WTC11 (cell line): ENCODE data around the gene ARMC6. TPM values are rescaled to one million over a fixed set of nuclear protein-coding genes. Genes with fewer than 3 reads are reported as not detected.
"Not testable (repeated sequence)": the region's sequence is repeated elsewhere in the genome, so short reads cannot be mapped to it uniquely, and the experiment has no call there.

Experiments
- ATAC-seq: fragments of 200-7000 bp; cut with Tn5 transposase; 2 replicates; pipeline ENCODE4 v1.10.0; 2021; ENCODE audit warnings: mild to moderate bottlenecking, moderate library complexity
- CTCF ChIA-PET: fragments of 300-600 bp; sonication (Branson Sonifier 250); formaldehyde crosslinking; loops from one replicate; lab custom pipeline; 2021; ENCODE audit warnings: antibody characterized with exemption; lab: Charles Lee
- POLR2A ChIA-PET: fragments of 350-600 bp; sonication (Branson Sonifier 250); formaldehyde crosslinking; loops from one replicate; lab custom pipeline; 2021; ENCODE audit warnings: antibody characterized with exemption; lab: Charles Lee
- DNase-seq: peaks from one replicate; pipeline ENCODE4 v3.0.0; 2021; ENCODE audit warnings: low spot score
- H3K27ac Mint-ChIP-seq: 2 replicates; pipeline ENCODE4 v1.8.0; 2021; ENCODE audit warnings: mixed read lengths
- H3K27me3 Mint-ChIP-seq: 2 replicates; pipeline ENCODE4 v1.8.0; 2021; ENCODE audit warnings: low read depth, mild to moderate bottlenecking, moderate library complexity, mixed read lengths
- H3K36me3 Mint-ChIP-seq: 2 replicates; pipeline ENCODE4 v1.8.0; 2021; ENCODE audit warnings: mixed read lengths
- H3K4me1 Mint-ChIP-seq: 2 replicates; pipeline ENCODE4 v1.8.0; 2022; ENCODE audit warnings: mixed read lengths
- H3K4me3 Mint-ChIP-seq: 2 replicates; pipeline ENCODE4 v1.8.0; 2021; ENCODE audit warnings: mild to moderate bottlenecking, moderate library complexity, mixed read lengths
- H3K9me3 Mint-ChIP-seq: 2 replicates; pipeline ENCODE4 v1.8.0; 2021; ENCODE audit warnings: mixed read lengths
- ELF4 ChIP-seq: sonication (generic); formaldehyde crosslinking; IDR thresholded peaks from 2 replicates; pipeline ENCODE4 v1.8.1; 2022; ENCODE audit warnings: low read depth, mild to moderate bottlenecking, moderate library complexity, missing genetic modification reagents
- MYBL2 ChIP-seq: sonication (generic); formaldehyde crosslinking; IDR thresholded peaks from 2 replicates; pipeline ENCODE4 v1.8.1; 2023; ENCODE audit warnings: mild to moderate bottlenecking, moderate library complexity, missing genetic modification reagents
- NR1H2 ChIP-seq: sonication (generic); formaldehyde crosslinking; IDR thresholded peaks from 2 replicates; pipeline ENCODE4 v1.9.0; 2021; ENCODE audit warnings: mild to moderate bottlenecking, moderate library complexity, missing genetic modification reagents
- NR2C2 ChIP-seq: sonication (generic); formaldehyde crosslinking; IDR thresholded peaks from 2 replicates; pipeline ENCODE4 v1.8.0; 2022; ENCODE audit warnings: mild to moderate bottlenecking, missing genetic modification reagents
- SMAD4 ChIP-seq: sonication (generic); formaldehyde crosslinking; IDR thresholded peaks from 2 replicates; pipeline ENCODE4 v1.8.0; 2022; ENCODE audit warnings: mild to moderate bottlenecking, missing genetic modification reagents
- TEAD4 ChIP-seq: sonication (generic); formaldehyde crosslinking; IDR thresholded peaks from 2 replicates; pipeline ENCODE4 v1.8.0; 2022; ENCODE audit warnings: mild to moderate bottlenecking, missing genetic modification reagents
- ZNF121 ChIP-seq: sonication (generic); formaldehyde crosslinking; IDR thresholded peaks from 2 replicates; pipeline ENCODE4 v1.8.0; 2023; ENCODE audit warnings: missing genetic modification reagents
- ZNF317 ChIP-seq: sonication (generic); formaldehyde crosslinking; IDR thresholded peaks from 2 replicates; pipeline ENCODE4 v1.8.1; 2023; ENCODE audit warnings: low read depth, mild to moderate bottlenecking, moderate library complexity, missing genetic modification reagents, borderline replicate concordance
- total RNA-seq: library from RNA; stranded (reverse); gene quantifications from 3 replicates; pipeline ENCODE4 v1.2.3, GENCODE V29; 2021
- TF ChIP-seq, protein P1 (sequence below): fragments of 250-450 bp; sonication (Bioruptor Pico); IDR thresholded peaks from 2 replicates; pipeline ENCODE4 v1.9.0; 2021; ENCODE audit warnings: mild to moderate bottlenecking
- TF ChIP-seq, protein P2 (sequence below): sonication (generic); formaldehyde crosslinking; IDR thresholded peaks from 2 replicates; pipeline ENCODE4 v1.8.0; 2022; ENCODE audit warnings: mild to moderate bottlenecking, missing genetic modification reagents
- TF ChIP-seq, protein P3 (sequence below): sonication (generic); formaldehyde crosslinking; conservative IDR thresholded peaks from 2 replicates; pipeline ENCODE4 v1.8.1; 2022; ENCODE audit warnings: mild to moderate bottlenecking, missing genetic modification reagents
- TF ChIP-seq, protein P4 (sequence below): sonication (generic); formaldehyde crosslinking; IDR thresholded peaks from 2 replicates; pipeline ENCODE4 v1.8.0; 2022; ENCODE audit warnings: mild to moderate bottlenecking, missing genetic modification reagents
- TF ChIP-seq, protein P5 (sequence below): fragments of 250-450 bp; sonication (Bioruptor Pico); conservative IDR thresholded peaks from 2 replicates; pipeline ENCODE4 v1.9.0; 2021; ENCODE audit warnings: mild to moderate bottlenecking
- TF ChIP-seq, protein P6 (sequence below): sonication (generic); formaldehyde crosslinking; IDR thresholded peaks from 2 replicates; pipeline ENCODE4 v1.8.1; 2023; ENCODE audit warnings: mild to moderate bottlenecking, missing genetic modification reagents, moderate library complexity
- TF ChIP-seq, protein P7 (sequence below): sonication (generic); formaldehyde crosslinking; IDR thresholded peaks from 2 replicates; pipeline ENCODE4 v1.8.1; 2023; ENCODE audit warnings: mild to moderate bottlenecking, missing genetic modification reagents, moderate library complexity

The ARMC6 gene
- total RNA-seq, 1 experiment from 2014 or later, result 58.8 TPM

DNA sequence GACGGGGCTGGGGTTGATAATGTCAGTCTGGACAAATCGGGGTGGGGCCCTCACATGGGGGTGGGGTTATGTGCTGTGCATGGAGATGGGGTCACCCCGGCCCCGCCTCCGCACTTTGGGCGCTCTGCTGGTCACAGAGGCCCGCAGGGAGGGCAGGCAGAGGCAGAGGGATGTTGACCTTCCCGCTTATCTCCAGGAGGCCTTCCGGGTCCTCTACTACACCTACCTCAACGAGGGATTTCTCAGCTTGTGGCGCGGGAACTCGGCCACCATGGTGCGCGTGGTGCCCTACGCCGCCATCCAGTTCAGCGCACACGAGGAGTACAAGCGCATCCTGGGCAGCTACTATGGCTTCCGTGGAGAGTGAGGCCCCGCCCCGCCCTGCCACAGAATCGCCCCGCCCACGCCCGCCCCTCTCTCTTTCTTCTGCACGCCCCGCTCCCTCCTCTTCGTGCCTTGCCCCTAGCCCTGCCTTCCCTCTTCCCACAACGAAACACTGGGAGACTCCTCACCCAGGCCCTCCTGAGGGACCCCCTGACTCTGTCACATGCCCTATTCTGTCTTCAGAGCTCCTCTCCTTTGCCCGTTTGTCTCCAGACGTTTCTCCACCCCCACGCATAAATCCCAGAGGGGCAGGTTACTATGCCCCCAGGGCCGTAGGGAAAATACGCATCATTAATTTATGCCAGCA lies 72.1 kb downstream of the ARMC6 start (continued):
- TF ChIP-seq, protein P1, sequence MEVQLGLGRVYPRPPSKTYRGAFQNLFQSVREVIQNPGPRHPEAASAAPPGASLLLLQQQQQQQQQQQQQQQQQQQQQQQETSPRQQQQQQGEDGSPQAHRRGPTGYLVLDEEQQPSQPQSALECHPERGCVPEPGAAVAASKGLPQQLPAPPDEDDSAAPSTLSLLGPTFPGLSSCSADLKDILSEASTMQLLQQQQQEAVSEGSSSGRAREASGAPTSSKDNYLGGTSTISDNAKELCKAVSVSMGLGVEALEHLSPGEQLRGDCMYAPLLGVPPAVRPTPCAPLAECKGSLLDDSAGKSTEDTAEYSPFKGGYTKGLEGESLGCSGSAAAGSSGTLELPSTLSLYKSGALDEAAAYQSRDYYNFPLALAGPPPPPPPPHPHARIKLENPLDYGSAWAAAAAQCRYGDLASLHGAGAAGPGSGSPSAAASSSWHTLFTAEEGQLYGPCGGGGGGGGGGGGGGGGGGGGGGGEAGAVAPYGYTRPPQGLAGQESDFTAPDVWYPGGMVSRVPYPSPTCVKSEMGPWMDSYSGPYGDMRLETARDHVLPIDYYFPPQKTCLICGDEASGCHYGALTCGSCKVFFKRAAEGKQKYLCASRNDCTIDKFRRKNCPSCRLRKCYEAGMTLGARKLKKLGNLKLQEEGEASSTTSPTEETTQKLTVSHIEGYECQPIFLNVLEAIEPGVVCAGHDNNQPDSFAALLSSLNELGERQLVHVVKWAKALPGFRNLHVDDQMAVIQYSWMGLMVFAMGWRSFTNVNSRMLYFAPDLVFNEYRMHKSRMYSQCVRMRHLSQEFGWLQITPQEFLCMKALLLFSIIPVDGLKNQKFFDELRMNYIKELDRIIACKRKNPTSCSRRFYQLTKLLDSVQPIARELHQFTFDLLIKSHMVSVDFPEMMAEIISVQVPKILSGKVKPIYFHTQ (CRISPR knock-in tag), result no peak
- TF ChIP-seq NR2C2 (CRISPR knock-in tag), result no peak
- TF ChIP-seq, protein P2, sequence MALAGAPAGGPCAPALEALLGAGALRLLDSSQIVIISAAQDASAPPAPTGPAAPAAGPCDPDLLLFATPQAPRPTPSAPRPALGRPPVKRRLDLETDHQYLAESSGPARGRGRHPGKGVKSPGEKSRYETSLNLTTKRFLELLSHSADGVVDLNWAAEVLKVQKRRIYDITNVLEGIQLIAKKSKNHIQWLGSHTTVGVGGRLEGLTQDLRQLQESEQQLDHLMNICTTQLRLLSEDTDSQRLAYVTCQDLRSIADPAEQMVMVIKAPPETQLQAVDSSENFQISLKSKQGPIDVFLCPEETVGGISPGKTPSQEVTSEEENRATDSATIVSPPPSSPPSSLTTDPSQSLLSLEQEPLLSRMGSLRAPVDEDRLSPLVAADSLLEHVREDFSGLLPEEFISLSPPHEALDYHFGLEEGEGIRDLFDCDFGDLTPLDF (CRISPR knock-in tag), result no peak

DNA sequence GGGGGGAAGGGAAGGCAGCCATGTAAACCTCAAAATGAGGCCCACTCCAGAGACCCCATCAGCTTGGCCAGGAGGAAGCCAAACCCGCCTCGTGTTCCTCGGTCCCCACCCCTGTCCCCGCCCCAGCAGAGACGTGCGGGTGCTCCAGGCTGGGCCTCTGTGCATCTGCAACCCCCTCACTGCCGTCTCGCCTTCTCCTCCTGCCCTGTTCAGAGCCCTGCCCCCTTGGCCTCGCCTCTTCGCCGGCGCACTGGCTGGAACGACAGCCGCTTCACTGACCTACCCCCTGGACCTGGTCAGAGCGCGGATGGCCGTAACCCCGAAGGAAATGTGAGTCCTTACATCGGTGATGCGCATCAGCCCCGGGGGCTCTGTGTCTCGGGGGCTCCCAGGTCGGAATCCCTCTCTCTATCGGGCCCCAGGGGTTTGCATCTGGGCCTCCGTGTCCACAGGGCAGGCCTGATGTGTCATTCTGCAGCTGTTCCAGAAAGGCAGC lies 72.7 kb downstream of the ARMC6 start:
- H3K9me3 Mint-ChIP-seq, result no peaks in the 10 kb centered on the region
- ATAC-seq (peak; percentile 43), DNase-seq (peak; percentile 72)
- H3K36me3 Mint-ChIP-seq, result no peaks in the 10 kb centered on the region
- H3K4me3 Mint-ChIP-seq, result peak overlapping the region; percentile 83
- peaks cover 21% of the 10 kb centered on the region for H3K27me3 Mint-ChIP-seq
- peaks cover 25% of the 10 kb centered on the region for H3K4me1 Mint-ChIP-seq
- no peak for TF ChIP-seq NR1H2 (CRISPR knock-in tag)
- TF ChIP-seq, protein P3, sequence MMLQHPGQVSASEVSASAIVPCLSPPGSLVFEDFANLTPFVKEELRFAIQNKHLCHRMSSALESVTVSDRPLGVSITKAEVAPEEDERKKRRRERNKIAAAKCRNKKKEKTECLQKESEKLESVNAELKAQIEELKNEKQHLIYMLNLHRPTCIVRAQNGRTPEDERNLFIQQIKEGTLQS (CRISPR knock-in tag), result no peak
- TF ChIP-seq, protein P4, sequence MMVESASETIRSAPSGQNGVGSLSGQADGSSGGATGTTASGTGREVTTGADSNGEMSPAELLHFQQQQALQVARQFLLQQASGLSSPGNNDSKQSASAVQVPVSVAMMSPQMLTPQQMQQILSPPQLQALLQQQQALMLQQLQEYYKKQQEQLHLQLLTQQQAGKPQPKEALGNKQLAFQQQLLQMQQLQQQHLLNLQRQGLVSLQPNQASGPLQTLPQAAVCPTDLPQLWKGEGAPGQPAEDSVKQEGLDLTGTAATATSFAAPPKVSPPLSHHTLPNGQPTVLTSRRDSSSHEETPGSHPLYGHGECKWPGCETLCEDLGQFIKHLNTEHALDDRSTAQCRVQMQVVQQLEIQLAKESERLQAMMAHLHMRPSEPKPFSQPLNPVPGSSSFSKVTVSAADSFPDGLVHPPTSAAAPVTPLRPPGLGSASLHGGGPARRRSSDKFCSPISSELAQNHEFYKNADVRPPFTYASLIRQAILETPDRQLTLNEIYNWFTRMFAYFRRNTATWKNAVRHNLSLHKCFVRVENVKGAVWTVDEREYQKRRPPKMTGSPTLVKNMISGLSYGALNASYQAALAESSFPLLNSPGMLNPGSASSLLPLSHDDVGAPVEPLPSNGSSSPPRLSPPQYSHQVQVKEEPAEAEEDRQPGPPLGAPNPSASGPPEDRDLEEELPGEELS, result peak; percentile 22; the same call in 1 of the 2 replicates
- ChIA-PET CTCF (interaction anchor here (0.8 to 2.8 kb wide), 7 partner anchors 9 to 119 kb away, joined by 3 to 13 read pairs (median 3); no protein-coding TSS in a partner anchor), POLR2A (interaction anchor here (0.7 kb wide), 1 partner anchor 324 kb away, joined by 3 read pairs; no protein-coding TSS in a partner anchor)
- peak overlapping the region; percentile 93 for H3K27ac Mint-ChIP-seq

DNA sequence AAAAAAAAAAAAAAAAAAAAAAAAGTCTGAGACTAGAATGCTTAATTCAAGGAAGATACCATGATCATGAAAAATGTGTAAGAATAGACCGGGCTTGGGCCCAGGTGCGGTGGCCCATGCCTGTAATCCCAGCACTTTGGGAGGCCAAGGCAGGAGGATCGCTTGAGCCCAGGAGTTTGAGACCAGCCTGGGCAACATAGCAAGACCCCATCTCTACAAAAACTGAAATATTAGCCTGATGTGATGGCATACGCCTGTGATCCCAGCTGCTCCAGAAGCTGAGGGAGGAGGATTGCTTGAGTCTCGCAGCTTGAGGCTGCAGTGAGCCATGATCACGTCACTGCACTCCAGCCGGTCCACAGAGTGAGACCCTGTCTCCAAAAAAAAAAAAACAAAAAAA lies 73.5 kb downstream of the ARMC6 start:
- POLR2A ChIA-PET, result not testable (repeated sequence)

DNA sequence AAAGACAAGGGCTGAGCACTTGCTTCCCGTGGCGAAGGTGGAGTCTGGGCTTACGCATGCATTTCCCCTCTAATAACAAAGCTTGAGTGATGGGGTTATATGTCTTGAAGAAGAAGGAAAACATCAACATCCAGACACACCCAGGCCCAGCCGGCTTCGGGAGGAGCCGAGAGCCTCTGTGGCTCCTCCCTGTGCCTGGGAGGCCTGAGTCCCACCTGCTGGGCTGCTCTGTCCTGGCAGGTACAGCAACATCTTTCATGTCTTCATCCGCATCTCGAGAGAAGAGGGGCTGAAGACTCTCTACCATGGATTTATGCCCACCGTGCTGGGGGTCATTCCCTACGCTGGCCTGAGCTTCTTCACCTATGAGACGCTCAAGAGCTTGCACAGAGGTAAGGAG lies 74.3 kb downstream of the ARMC6 start:
- H3K9me3 Mint-ChIP-seq, result no peaks in the 10 kb centered on the region
- H3K36me3 Mint-ChIP-seq, result no peaks in the 10 kb centered on the region
- ATAC-seq (no peak), DNase-seq (peak; percentile 50)
- POLR2A ChIA-PET, result no interaction called here
- H3K27ac Mint-ChIP-seq, result no peak overlapping the region; the same call in 1 of the 2 replicates
- TF ChIP-seq NR1H2 (CRISPR knock-in tag) (no peak), TEAD4 (CRISPR knock-in tag) (no peak), ZNF121 (CRISPR knock-in tag) (no peak), MYBL2 (no peak), ZNF317 (CRISPR knock-in tag) (no peak), SMAD4 (CRISPR knock-in tag) (no peak), ELF4 (no peak)
- TF ChIP-seq, protein P5, sequence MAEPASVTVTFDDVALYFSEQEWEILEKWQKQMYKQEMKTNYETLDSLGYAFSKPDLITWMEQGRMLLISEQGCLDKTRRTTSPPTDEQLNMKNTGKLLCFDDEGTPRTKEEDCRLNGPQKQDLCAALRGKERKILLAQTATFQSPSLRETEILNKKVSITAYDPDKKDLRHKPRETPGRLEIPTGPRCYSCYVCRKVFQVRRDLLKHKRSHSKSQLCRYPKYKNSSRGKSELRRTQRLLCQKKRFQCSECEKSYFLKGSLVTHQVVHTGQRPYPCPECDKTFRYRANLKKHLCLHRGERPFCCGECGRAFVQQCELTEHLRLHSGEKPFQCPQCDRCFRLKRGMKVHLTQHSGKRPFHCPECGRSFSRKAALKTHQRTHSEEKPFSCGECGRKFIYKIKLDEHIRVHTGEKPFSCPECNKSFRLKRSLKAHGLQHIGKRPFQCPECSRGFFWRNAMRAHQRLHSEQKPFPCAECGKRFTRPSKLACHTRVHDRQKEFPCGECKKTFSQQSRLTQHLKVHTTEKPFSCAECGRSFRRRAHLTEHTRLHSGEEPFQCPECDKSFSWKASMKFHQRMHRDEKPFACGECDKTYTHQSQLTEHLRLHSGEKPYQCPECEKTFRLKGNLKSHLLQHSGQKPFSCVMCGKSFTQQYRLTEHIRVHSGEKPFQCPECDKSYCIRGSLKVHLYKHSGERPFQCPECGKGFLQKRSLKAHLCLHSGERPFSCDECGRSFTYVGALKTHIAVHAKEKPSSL (CRISPR knock-in tag), result no peak
- TF ChIP-seq, protein P6, sequence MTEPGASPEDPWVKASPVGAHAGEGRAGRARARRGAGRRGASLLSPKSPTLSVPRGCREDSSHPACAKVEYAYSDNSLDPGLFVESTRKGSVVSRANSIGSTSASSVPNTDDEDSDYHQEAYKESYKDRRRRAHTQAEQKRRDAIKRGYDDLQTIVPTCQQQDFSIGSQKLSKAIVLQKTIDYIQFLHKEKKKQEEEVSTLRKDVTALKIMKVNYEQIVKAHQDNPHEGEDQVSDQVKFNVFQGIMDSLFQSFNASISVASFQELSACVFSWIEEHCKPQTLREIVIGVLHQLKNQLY, result no peak
- TF ChIP-seq, protein P7, sequence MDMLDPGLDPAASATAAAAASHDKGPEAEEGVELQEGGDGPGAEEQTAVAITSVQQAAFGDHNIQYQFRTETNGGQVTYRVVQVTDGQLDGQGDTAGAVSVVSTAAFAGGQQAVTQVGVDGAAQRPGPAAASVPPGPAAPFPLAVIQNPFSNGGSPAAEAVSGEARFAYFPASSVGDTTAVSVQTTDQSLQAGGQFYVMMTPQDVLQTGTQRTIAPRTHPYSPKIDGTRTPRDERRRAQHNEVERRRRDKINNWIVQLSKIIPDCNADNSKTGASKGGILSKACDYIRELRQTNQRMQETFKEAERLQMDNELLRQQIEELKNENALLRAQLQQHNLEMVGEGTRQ, result no peak
- CTCF ChIA-PET, result interaction anchor here (0.6 to 1.2 kb wide), 3 partner anchors 10 to 112 kb away, joined by 3 to 4 read pairs (median 3); no protein-coding TSS in a partner anchor
- no peak overlapping the region for H3K4me3 Mint-ChIP-seq
- peaks cover 29% of the 10 kb centered on the region for H3K4me1 Mint-ChIP-seq
- H3K27me3 Mint-ChIP-seq, result peaks cover 34% of the 10 kb centered on the region

More for the DNA sequence above, 73.5 kb downstream of the ARMC6 start:
- not testable (repeated sequence) for H3K9me3 Mint-ChIP-seq, H3K36me3 Mint-ChIP-seq, H3K27ac Mint-ChIP-seq, DNase-seq, ATAC-seq, H3K4me3 Mint-ChIP-seq
- CTCF ChIA-PET, result interaction anchor here (1.1 to 1.2 kb wide), 2 partner anchors 9 to 111 kb away, joined by 3 to 4 read pairs; no protein-coding TSS in a partner anchor
- H3K4me1 Mint-ChIP-seq, result peaks cover 29% of the 10 kb centered on the region
- TF ChIP-seq ZNF121 (CRISPR knock-in tag), result peak; percentile 99
- peaks cover 29% of the 10 kb centered on the region for H3K27me3 Mint-ChIP-seq
